Stimulated activated CD4-positive, alpha-beta T cell treated with anti-CD3 and anti-CD28 coated beads, Interleukin-4, amount 100 ng/mL, for 1 hour (primary cell): ENCODE measurements around the gene UGP2.
"Not testable (repeated sequence)": the region's sequence is repeated elsewhere in the genome, so short reads cannot be mapped to it uniquely, and the experiment has no call there.

Experiments used
- DNase-seq: peaks from one replicate; pipeline ENCODE4 v3.0.0-alpha.2; 2020

UGP2 gene

DNA sequence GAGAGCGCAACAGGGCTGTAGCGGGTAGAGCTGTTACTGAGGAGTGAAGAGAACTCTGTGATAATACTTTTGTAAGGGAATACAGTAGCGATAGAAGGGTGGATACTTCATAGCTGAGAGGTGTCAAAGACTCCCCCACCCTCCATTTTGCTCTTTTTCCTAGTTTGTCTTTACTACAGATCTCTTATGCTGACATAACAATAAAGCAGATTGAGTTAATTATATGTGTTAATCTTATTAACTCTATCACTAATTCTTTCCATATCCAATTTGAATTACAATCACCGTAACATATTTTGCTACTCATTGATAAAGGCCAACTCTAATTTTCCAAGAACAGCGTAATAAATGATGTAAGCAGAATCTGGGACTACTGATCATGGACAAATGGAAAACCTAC lies 57.1 kb downstream of the UGP2 start:
- DNase-seq = no peak

DNA sequence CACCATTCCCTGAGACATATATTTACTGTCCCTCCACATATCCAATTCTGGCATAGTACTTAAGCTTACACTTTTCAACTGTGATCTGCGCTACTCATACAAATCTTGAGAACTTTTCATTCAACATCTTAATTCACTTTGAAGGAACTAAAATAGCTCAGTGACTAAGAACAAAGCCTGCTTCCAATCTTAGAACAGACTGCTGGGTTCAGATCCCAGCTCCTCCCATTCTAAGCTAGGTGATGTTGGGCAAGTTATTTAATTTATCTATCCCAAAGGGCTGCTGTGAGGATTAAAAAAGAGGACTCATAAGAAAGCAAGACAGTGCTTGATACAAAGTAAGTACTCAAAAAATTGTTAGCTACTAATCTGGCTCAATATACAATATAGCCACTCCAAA lies 57.9 kb downstream of the UGP2 start:
- no peak for DNase-seq

DNA sequence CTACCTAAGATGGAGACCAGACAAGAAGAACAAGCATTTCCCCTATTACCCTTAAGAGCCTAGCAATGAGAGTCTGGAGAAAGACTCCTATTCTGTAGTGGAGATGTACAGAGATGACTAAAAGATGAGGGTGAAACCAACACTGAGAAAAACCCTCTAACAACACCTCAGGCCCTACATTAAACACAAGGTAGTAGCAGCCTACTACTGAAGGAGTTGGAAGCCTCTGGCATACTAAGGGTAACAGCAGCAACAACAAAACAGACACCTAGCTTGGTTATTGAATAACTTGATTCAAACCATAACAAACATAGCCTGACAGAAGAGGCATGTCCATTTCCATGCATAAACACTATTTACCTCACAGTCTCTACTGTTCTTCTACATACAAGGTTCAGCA lies 60.5 kb downstream of the UGP2 start:
- no peak for DNase-seq

DNA sequence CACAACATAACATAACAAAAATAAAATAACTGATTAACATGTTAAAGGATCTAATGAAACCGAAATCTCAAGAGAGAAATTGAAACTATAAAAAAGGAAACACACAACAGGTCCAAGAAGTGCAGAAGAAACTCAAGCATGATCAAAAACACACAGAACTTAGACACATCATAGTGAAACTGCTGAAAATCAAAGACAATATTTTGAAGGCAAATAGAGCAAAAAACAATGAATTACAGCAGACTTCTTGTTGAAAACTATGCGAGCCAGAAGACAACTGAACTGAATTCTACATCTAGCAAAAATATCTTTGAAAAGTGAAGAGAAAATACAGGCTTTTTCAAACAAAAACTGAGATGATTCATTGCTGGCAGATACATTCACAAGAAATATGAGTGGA lies 61.3 kb downstream of the UGP2 start:
- no peak for DNase-seq

DNA sequence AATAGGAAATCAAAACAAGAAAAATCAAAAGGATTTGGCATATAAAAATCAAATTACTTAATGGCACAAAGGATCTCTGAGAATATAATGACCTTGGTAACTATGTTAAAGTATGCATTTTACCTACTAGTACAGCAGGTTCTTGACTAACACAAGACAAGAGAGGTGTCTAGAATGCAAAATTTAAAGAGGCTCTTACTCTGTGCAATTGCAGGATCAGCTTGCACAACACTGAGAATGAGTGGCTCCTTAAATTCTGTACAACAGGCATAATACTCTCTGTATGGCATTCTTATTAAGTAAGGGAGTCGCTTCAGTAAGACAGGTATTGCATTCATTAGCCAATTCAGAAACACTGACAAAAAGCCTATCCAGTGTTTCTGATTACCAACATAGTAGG lies 72.6 kb downstream of the UGP2 start:
- DNase-seq = no peak

DNA sequence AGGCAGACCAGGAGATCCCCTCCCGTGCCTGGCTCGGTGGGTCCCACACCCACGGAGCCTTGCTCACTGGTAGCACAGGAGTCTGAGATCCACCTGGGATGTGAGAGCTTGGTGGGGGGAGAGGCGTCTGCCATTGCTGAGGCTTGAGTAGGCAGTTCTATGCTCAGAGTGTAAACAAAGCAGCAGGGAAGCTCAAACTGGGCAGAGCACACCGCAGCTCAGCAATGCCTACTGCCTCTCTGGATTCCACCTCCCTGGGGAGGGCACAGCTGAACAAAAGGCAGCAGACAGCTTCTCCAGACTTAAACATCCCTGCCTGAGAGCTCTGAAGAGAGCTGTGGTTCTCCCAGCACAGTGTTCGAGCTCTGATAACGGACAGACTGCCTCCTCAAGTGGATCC lies 85.1 kb downstream of the UGP2 start:
- no peak for DNase-seq

DNA sequence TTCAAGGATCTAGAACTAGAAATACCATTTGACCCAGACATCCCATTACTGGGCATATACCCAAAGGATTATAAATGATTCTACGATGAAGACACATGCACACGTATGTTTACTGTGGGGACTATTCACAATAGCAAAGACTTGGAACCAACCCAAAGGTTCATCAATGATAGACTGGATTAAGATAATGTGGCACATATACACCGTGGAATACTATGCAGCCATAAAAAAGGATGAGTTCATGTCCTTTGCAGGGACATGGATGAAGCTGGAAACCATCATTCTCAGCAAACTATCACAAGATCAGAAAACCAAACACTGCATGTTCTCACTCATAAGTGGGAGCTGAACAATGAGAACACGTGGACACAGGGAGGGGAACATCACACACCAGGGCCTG lies 90.4 kb downstream of the UGP2 start:
- DNase-seq = not testable (repeated sequence)
